Endothelial cell of umbilical vein (primary cell): ENCODE data around the gene C10orf53. TPM values are rescaled to one million over a fixed set of nuclear protein-coding genes. Genes with fewer than 3 reads are reported as not detected.

Experiments
- BruUV-seq: library from RNA; stranded (reverse); fragments of 400-500 nt; replicated peaks from 2 replicates; lab custom pipeline; 2021; lab: Mats Ljungman, UMichigan
- CTCF ChIA-PET: fragments of 300-600, 350-600 bp; sonication (Branson Sonifier 250); formaldehyde crosslinking; loops from one replicate; lab custom pipeline; 2021; ENCODE audit warnings: antibody characterized with exemption, inconsistent platforms; lab: Charles Lee
- POLR2A ChIA-PET: fragments of 300-600, 350-600 bp; sonication (Branson Sonifier 250); formaldehyde crosslinking; loops from one replicate; lab custom pipeline; 2021; ENCODE audit warnings: antibody characterized with exemption, inconsistent platforms; lab: Charles Lee
- DNase-seq: peaks from one replicate; pipeline ENCODE4 v3.0.0-alpha.2; 2011; ENCODE audit warnings: low read depth, low spot score
- FAIRE-seq: peaks from 2 replicates; lab custom pipeline; 2011; peaks lifted over from hg19 to GRCh38; lab: Jason Lieb, UNC
- H2AFZ ChIP-seq: 2 replicates; pipeline ENCODE4 v1.6.0; 2012; ENCODE audit warnings: low read depth, low read length, control low read depth, inconsistent platforms
- H3K27ac ChIP-seq: 2 replicates; pipeline ENCODE4 v1.5.1; 2011; ENCODE audit warnings: low read depth, mild to moderate bottlenecking, control low read depth, low read length, moderate library complexity; ENCODE audit not compliant: insufficient read depth
- H3K27me3 ChIP-seq, 2 experiments: 2 replicates each; pipeline versions ENCODE4 v1.6.0 to v1.6.1; 2011; ENCODE audit warnings: low read length in 2 of 2, mixed read lengths in 1 of 2; ENCODE audit not compliant: control insufficient read depth in 2 of 2, insufficient read depth in 2 of 2
- H3K36me3 ChIP-seq, 2 experiments: 2 replicates in 1 of 2; 3 replicates in 1 of 2; pipeline ENCODE4 v1.5.1; 2011; ENCODE audit warnings: low read length in 2 of 2, mild to moderate bottlenecking in 1 of 2, moderate library complexity in 1 of 2; ENCODE audit not compliant: control insufficient read depth in 2 of 2, insufficient read depth in 2 of 2; ENCODE audit errors: extremely low read depth in 1 of 2
- H3K4me1 ChIP-seq: 3 replicates; pipeline ENCODE4 v1.5.1; 2011; ENCODE audit warnings: mild to moderate bottlenecking, low read length; ENCODE audit not compliant: control insufficient read depth, insufficient read depth; ENCODE audit errors: extremely low read depth
- H3K4me2 ChIP-seq: 2 replicates; pipeline ENCODE4 v1.6.1; 2011; ENCODE audit warnings: low read length, control low read depth, mixed read lengths; ENCODE audit not compliant: insufficient read depth
- H3K4me3 ChIP-seq, 3 experiments: fragments of 200-600 bp in 1 of 3; sonication (generic), shearing (Covaris generic) in 1 of 3; replicated peaks in 1 of 3; 2 replicates each; pipeline ENCODE4 v1.5.1; 2011 to 2016; ENCODE audit warnings: control low read depth in 3 of 3, low read length in 3 of 3, mild to moderate bottlenecking in 2 of 3, inconsistent platforms in 1 of 3, low read depth in 1 of 3, moderate library complexity in 1 of 3; ENCODE audit not compliant: insufficient read depth in 1 of 3
- H3K79me2 ChIP-seq: 2 replicates; pipeline ENCODE4 v1.6.0; 2012; ENCODE audit warnings: low read length, inconsistent platforms; ENCODE audit not compliant: control insufficient read depth, insufficient read depth
- H3K9ac ChIP-seq: replicated peaks from 2 replicates; pipeline ENCODE3; 2011; ENCODE audit warnings: low read length, control low read depth; ENCODE audit not compliant: insufficient read depth; ENCODE audit errors: extremely low read depth
- H3K9me1 ChIP-seq: replicated peaks from 3 replicates; pipeline ENCODE4 v1.6.0; 2011; ENCODE audit warnings: mild to moderate bottlenecking, low read length; ENCODE audit not compliant: control insufficient read depth, insufficient read depth; ENCODE audit errors: extremely low read depth
- H3K9me3 ChIP-seq: replicated peaks from 2 replicates; pipeline ENCODE4 v1.5.1; 2012; ENCODE audit warnings: low read length, inconsistent platforms; ENCODE audit not compliant: control insufficient read depth, insufficient read depth
- H4K20me1 ChIP-seq: replicated peaks from 2 replicates; pipeline ENCODE3; 2011; ENCODE audit warnings: mild to moderate bottlenecking, low read length; ENCODE audit not compliant: control insufficient read depth, insufficient read depth; ENCODE audit errors: extremely low read depth
- EZH2 ChIP-seq: IDR thresholded peaks from 2 replicates; pipeline ENCODE4 v1.6.1; 2012; ENCODE audit warnings: borderline replicate concordance, low read depth, mild to moderate bottlenecking, moderate library complexity, low read length, inconsistent platforms; ENCODE audit not compliant: severe bottlenecking
- FOS ChIP-seq: IDR thresholded peaks from 2 replicates; pipeline ENCODE4 v1.6.1; 2011; ENCODE audit warnings: mild to moderate bottlenecking, low read length, moderate library complexity, borderline replicate concordance; ENCODE audit not compliant: insufficient read depth
- GATA2 ChIP-seq: IDR thresholded peaks from 2 replicates; pipeline ENCODE4 v1.7.0; 2011; ENCODE audit warnings: low read depth, mild to moderate bottlenecking, moderate library complexity, mixed read lengths, low read length; ENCODE audit not compliant: insufficient read length, insufficient read depth
- JUN ChIP-seq: IDR thresholded peaks from 2 replicates; pipeline ENCODE4 v1.6.1; 2011; ENCODE audit warnings: borderline replicate concordance, low read depth; ENCODE audit not compliant: insufficient read length, insufficient read depth
- MYC ChIP-seq: IDR thresholded peaks from one replicate; pipeline ENCODE4 v1.6.1; 2011; ENCODE audit warnings: mild to moderate bottlenecking, low read depth, low read length
- POLR2A ChIP-seq: IDR thresholded peaks from 2 replicates; pipeline ENCODE4 v1.6.1; 2012; ENCODE audit warnings: low read depth, mild to moderate bottlenecking, control low read depth, low read length
- POLR2AphosphoS5 ChIP-seq: IDR thresholded peaks from 2 replicates; pipeline ENCODE4 v1.6.1; 2012; ENCODE audit warnings: low read depth, mild to moderate bottlenecking, control low read depth, low read length, moderate library complexity; ENCODE audit not compliant: insufficient read depth
- dilution Hi-C: fragments of 300-500 bp; cut with MboI; formaldehyde crosslinking; loops from one replicate; pipeline ENCODE4 v1.15.0; 2019; ENCODE audit warnings: low sequenced_read_pairs; ENCODE audit not compliant: extremely low pct_ligation_motif_present
- intact Hi-C: fragments of 100-400 bp; cut with micrococcal nuclease; formaldehyde crosslinking; loops from one replicate; pipeline ENCODE4 v1.10.0; 2022
- polyA plus RNA-seq, 4 experiments: library from polyadenylated mRNA; depleted of rRNA in 3 of 4; stranded (reverse) in 3 of 4; unstranded in 1 of 4; fragments of >200 nt; gene quantifications; 2 replicates each; pipeline versions ENCODE4 v1.2.1 to v1.2.3, GENCODE V29; 2011 to 2012; ENCODE audit warnings: missing spikeins in 1 of 4
- total RNA-seq: library from RNA; stranded (reverse); gene quantifications from 2 replicates; pipeline ENCODE4 v1.2.3, GENCODE V29; 2021
- TF ChIP-seq, protein P1 (sequence below): IDR thresholded peaks from 2 replicates; pipeline ENCODE4 v1.6.1; 2011; ENCODE audit not compliant: insufficient read depth, insufficient read length
- TF ChIP-seq, protein P2 (sequence below), 2 donors: IDR thresholded peaks; 1 replicate in 1 of 2; 2 replicates in 1 of 2; pipeline ENCODE4 v1.5.1; 2011; ENCODE audit warnings: low read length in 2 of 2, mild to moderate bottlenecking in 2 of 2, moderate library complexity in 2 of 2, control low read depth in 1 of 2, inconsistent platforms in 1 of 2, low read depth in 1 of 2; ENCODE audit not compliant: insufficient read depth in 1 of 2; ENCODE audit errors: extremely low read depth in 1 of 2

C10orf53 gene
- total and polyA plus RNA-seq, 2 donors (not counting 3 experiments of a cell fraction or from before 2014, with no cell fraction given), result not detected

DNA sequence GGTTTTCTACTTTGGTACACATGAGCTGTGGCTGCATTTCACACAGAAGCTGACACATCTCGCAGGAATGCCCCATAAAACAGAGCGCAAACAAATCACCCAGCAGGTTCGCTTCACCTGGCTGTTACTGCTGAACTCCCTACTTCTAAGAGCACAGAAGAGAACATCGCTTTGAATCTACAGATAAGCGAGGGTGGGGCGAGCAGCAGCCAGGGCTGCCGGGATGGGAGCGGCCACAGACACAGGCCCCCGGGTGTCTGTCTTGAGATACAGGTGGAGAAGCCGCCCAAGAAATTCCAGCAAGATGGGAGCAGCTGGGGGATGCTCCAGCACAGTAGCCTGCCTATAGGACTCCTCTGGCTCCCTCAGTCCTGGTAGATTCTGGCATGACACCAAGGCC is 55.2 kb downstream of the C10orf53 start:
- H3K9me1 ChIP-seq, result no peaks in the 10 kb centered on the region
- no peaks in the 10 kb centered on the region for H3K36me3 ChIP-seq
- H4K20me1 ChIP-seq, result no peaks in the 10 kb centered on the region
- H3K27ac ChIP-seq, result no peak overlapping the region
- H3K27me3 ChIP-seq, result no peaks in the 10 kb centered on the region
- H3K79me2 ChIP-seq, result no peaks in the 10 kb centered on the region
- H3K9me3 ChIP-seq, result no peaks in the 10 kb centered on the region
- intact Hi-C loops (no loop called here), dilution Hi-C loops (no loop called here)
- ChIA-PET POLR2A (no interaction called here), CTCF (no interaction called here)
- H3K4me2 ChIP-seq, result no peak overlapping the region
- H3K4me3 ChIP-seq, result no peak overlapping the region
- no peaks in the 10 kb centered on the region for H3K4me1 ChIP-seq
- TF ChIP-seq POLR2AphosphoS5 (no peak), GATA2 (no peak), JUN (no peak), FOS (no peak), MYC (no peak), EZH2 (no peak), POLR2A (no peak)
- TF ChIP-seq, protein P1, sequence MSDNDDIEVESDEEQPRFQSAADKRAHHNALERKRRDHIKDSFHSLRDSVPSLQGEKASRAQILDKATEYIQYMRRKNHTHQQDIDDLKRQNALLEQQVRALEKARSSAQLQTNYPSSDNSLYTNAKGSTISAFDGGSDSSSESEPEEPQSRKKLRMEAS, result no peak
- TF ChIP-seq, protein P2, sequence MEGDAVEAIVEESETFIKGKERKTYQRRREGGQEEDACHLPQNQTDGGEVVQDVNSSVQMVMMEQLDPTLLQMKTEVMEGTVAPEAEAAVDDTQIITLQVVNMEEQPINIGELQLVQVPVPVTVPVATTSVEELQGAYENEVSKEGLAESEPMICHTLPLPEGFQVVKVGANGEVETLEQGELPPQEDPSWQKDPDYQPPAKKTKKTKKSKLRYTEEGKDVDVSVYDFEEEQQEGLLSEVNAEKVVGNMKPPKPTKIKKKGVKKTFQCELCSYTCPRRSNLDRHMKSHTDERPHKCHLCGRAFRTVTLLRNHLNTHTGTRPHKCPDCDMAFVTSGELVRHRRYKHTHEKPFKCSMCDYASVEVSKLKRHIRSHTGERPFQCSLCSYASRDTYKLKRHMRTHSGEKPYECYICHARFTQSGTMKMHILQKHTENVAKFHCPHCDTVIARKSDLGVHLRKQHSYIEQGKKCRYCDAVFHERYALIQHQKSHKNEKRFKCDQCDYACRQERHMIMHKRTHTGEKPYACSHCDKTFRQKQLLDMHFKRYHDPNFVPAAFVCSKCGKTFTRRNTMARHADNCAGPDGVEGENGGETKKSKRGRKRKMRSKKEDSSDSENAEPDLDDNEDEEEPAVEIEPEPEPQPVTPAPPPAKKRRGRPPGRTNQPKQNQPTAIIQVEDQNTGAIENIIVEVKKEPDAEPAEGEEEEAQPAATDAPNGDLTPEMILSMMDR (IDR thresholded peaks at IDR 0.05; ENCODE audit: extremely low read depth in 1 of 2, insufficient read depth in 1 of 2, low read depth in 1 of 2, low read length in 2 of 2), result no peak
- no peak overlapping the region for H3K9ac ChIP-seq
- BruUV-seq, result no TSS peak
- FAIRE-seq (no peak), DNase-seq (no peak)
- no peak overlapping the region for H2AFZ ChIP-seq
